ENCODE measurements around the gene SNAI1.
"Not testable (repeated sequence)": the region's sequence is repeated elsewhere in the genome, so short reads cannot be mapped to it uniquely, and the experiment has no call there.

The SNAI1 gene

DNA sequence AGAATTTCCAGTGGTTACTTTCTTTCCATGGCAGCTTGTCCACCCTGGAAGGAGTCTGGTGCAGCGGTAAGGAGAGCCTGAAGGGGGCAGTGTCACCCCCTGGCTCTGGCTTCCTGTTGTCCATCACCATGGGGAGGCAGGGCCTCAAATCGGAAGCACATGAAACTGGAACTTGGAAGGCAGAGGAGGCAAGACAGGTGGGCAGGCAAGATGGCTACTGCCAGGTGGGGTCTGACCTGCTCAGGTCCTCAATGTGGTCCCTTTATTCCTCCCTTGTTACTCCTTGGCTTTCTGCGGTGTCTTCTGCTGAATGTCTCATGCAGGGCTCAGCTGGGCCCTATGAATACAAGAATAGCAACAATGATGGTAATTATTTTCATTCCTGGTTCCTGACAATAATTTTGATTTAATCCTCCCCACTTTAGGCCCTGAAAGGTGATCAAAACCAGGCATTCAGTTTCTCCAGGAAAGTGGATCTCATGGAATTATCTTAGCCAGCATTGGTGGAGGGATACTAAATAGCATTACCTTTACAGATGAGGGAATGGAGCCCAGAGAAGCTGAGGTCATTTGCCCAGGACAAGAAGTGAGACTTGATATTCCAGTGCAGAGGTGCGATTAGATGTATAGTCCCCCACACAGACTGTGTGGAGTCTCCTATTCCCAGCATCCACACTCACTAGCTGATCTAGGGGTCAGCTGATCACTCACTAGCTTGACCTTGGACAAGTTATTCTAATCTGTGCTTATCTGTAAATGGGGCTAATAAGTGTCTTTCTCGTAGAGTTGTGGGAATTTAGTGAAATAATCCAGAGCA is 17.6 kb upstream of the SNAI1 start:
- DNase-seq = no peak

DNA sequence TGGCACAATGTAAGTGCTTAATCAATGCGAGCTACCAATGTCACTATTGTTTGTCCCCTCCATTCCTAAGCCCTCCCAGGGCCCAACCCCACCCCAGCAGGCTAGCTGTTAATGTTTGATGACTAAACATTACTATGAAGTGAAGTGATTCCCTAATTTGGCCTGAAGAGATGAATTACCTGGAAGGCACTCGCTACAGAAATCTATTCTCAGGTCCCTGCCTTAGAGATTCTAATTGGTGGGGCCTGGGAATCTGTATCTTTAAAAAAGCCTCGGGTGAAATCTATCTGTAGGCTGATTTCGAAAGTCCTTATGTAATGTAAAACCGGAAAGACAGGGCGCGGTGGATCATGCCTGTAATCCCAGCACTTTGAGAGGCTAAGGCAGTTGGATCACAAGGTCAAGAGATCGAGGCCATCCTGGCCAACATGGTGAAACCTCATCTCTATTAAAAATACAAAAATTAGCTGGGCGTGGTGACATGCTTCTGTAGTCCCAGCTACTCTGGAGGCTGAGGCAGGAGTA is 16.9 kb upstream of the SNAI1 start:
- DNase-seq = no peak

GRCh38 chr20:49966861-49967260 is 15.9 kb upstream of the SNAI1 start:
- no peak for DNase-seq

GRCh38 chr20:49969234-49969633 is 13.5 kb upstream of the SNAI1 start:
- DNase-seq = no peak

- no peak for DNase-seq
Observed at GRCh38 chr20:49969946-49970345, 12.8 kb upstream of the SNAI1 start.

- no peak for DNase-seq
Observed at GRCh38 chr20:49970498-49970897, 12.3 kb upstream of the SNAI1 start.

- no peak for DNase-seq
Observed at GRCh38 chr20:49973981-49974380, 8.8 kb upstream of the SNAI1 start.

DNA sequence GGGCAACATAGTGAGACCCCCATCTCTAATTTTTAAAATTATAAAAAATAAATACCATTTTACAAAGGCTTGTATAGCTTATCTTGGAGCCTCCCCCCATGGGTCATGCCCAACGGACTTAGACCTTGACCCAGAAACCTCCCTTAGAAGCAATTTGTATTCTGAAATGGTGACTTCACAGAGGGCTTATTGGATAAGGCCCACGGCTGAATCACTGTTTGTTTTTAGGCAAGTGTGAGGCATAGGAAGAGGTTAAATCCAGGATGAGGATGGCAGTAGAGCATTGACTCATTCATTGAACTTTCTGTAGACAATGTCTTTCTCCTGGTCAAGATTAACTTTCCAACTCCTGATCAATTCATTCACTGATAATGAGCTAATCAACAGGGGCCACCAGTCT is 6.2 kb upstream of the SNAI1 start:
- no peak for DNase-seq

DNA sequence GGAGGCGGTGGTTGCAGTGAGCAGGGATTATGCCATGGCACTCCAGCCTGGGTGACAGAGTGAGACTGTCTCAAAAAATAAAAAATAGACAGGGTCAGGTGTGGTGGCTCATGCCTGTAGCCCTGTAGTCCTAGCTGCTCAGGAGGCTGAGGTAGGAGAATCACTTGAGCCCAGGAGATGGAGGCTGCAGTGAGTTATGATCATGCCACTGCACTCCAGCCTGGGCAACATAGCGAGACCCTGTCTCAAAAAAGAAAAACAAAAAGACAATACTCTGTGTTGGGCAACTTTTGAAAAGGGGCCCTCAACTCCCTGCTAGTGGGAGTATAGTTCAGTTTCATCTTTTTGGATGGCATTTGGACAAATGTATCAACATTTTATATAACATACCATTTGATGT is 5.0 kb upstream of the SNAI1 start:
- not testable (repeated sequence) for DNase-seq

- no peak for DNase-seq
Observed at GRCh38 chr20:49978685-49979029, 4.1 kb upstream of the SNAI1 start.

DNA sequence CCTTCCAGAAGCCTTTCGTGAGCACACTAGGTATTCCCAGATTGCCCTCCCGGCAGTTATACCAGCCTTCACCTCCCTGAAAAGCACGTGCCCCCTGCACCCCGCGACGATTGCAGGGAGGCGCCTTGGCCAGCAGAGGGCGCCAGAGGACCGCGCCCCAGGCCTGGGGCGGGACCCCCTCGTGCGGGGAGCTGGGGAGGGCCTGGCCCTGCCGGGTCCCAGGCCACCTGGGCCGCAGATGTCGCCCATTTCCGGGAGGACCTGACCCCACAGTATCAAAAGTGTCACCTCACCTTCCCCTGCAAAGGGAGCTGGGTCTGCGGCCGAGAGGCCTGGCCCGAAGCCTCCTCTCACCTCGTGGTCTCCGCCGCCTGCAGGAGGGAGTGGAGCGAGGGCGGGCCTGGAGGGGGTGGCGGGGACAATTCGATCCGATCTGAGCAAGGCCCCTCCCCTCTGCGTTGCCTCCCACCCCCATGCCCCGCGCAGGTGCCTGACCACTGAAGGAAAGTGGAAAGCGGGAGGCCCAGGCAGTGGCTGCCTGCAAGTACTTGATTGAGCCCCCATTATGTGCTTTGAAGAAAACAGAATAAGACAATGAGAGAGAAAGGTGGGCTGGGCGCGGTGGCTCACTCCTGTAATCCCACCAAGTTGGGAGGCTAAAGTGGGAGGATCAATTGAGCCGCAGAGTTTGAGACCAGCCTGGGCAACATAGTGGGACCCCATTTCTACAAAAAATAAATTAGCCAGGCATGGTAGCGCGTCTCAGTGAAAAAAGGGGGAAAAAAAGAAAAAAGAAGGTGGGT is 3.5 kb upstream of the SNAI1 start:
- DNase-seq = no peak

- no peak for DNase-seq
Observed at GRCh38 chr20:49980140-49981008, 2.4 kb upstream of the SNAI1 start.

DNA sequence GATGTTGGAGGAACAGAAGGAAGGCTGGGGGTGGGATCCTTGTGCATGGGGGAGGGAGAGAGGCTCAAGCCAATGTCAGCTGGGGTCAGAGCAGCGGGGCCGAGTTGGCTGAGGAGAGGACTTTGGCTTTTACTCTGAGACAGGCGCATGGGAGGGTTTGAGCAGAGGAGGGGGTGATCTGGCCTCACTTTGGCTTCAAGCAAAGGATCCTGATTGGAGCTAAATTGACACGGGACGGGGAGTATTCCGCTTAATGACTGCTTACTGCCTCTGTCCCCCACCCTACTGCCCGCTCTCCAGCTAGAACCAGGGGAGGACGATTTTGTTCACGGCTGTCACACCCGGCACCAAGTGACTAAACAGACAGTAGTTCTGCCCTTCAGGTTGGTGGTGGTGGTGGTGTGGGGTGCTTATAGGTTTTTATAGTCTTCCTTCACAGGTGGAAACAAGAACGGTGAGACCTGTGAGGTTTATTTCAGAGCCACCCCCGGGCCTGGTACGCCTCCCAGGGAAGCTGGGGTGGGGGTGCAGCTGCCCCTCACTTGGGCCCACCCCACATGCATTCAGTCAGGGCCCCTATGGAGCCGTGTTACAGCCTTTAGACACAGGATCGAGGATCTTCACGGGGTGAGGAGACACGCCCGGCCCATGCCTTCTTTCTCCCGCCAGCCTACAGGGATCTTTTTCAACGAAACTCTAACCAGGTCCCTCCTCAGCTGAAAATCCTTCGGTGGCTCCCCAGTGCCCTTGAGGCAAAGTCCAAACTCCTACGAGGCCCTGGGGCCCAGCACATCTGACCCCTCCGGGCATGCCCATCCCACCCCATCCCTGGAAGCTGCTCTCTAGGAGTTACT is 1.3 kb upstream of the SNAI1 start:
- no peak for DNase-seq

DNA sequence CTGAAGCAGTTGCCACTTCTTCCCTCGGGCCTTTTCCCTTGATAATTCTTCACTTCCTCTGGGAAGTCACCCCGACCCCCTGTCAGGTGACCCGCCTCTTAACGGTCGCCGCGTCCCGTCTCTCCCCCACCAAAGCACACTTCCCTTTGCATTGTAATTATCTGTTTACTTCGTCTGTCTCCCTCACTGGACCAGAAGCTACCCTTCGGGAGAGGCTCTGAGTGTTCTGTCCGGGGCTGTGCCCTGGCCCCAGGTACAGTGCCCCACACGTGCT is 771 bp upstream of the SNAI1 start:
- no peak for DNase-seq

DNA sequence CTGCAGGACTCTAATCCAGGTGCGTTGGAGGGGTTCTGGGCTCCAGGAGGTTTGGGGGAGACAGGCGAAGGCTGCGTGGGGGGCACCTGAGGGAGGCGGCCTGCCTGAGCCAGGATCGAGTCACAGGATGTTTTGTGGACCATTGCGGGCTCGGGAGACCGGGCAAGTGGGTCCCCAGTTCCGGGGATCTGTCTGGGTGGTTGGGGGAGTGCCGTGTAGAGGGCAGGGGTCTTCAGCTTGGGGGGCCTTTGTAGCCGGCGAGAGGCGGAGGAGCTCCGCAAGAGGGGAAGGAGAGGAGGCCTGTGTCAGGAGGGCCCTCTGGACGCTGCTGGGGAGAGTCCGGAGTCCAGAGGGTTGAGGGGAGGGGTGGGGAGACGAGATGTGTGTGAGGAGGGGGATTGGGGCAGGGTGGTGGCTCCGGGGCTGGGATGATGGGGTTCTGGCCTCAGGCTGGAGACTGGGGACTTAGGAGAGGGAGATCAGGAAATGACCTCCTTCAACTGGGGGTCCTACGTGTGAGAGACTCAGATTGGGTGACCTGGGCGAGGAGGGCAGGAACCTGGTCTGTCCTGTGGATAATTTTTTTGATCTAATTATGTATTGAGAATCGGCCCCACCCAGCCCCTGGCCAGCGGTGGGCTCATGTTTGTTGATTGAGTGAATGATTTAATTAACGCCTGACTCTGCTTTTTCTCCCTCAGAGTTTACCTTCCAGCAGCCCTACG is 505 bp downstream of the SNAI1 start:
- DNase-seq = no peak

- DNase-seq = no peak
Observed at GRCh38 chr20:49983848-49984408, 1.1 kb downstream of the SNAI1 start.

- DNase-seq = no peak
Observed at GRCh38 chr20:49984426-49985153, 1.8 kb downstream of the SNAI1 start.

DNA sequence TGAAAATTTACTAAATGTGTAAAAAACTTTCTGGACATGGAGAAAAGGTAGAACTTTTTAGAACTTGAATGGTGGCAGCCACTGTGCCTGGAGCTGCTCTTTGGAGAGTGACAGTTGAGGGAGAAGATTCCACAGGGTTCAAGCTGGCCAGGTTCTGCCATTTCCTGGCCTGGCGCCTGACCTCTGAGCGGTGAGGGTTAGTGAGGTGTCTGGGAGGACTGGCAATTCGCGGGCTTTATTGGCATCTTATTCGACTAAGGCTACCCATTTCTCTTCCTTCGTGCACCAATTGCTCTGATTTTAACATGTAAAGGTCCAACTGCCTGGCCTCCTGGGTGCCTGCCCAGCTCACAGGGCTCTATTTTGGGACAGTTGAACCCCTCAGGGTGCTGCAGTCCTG is 2.4 kb downstream of the SNAI1 start:
- no peak for DNase-seq

DNA sequence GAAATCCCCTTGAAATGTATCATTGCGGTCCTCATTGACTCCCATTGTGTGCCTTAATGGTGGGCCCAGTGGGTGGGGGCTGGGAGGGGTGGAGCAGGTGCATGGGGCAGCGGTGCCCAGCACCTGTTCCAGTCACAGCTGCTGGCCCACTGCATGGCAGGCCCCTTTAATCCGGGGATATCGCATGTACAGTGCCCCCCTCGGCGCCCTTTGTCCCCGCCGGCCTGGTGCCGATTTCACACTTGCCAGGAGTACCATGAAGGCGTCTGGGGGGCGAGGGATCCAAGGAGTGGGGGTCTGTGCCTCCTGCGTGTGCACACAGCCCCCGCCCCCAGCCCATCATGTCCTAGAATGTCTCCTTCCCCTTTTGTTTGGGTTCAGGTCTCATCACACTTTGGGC is 2.8 kb downstream of the SNAI1 start:
- no peak for DNase-seq

GRCh38 chr20:49986049-49986448 is 3.3 kb downstream of the SNAI1 start:
- DNase-seq = no peak
